ENCODE data around the gene ZFP36L2. TPM values are rescaled to one million over a fixed set of nuclear protein-coding genes. Genes with fewer than 3 reads are reported as not detected.

The ZFP36L2 gene
- total and polyA plus RNA-seq, 9 of the 15 experiments (the other 6 are each of a cell fraction or from before 2014, with no cell fraction given): 4.1 to 60.6 (median 20.3) TPM

- 88% methylated on average over 16 of the region's 16 CpGs for whole genome bisulfite sequencing (ENCODE audit: insufficient coverage, low coverage, missing lambda C conversion rate)
- intact Hi-C loops (cut with micrococcal nuclease): no loop called here
- no peak overlapping the region for H3K4me2 ChIP-seq (ENCODE audit: insufficient read depth, low read length)
- no peak for TF ChIP-seq ZNF224 (CRISPR knock-in tag; IDR thresholded peaks at IDR 0.05)
- 0 out of 2 replicates have a peak, but pooled peaks have one; percentile 52 for TF ChIP-seq ESRRA (IDR thresholded peaks at IDR 0.05; ENCODE audit: borderline replicate concordance, low read depth)
- no peak for TF ChIP-seq RBBP5 (IDR thresholded peaks at IDR 0.05; ENCODE audit: borderline replicate concordance, insufficient read depth, low read length, poor library complexity, severe bottlenecking)
- no peak for TF ChIP-seq ZBTB43 (CRISPR knock-in tag; IDR thresholded peaks at IDR 0.05)
- TF ChIP-seq HDGF (IDR thresholded peaks at IDR 0.05): no peak
- TF ChIP-seq PRDM10 (IDR thresholded peaks at IDR 0.05; ENCODE audit: partially characterized antibody): peak; percentile 53
- TF ChIP-seq ZNF282 (CRISPR knock-in tag; IDR thresholded peaks at IDR 0.05): 0 out of 2 replicates have a peak, but pooled peaks have one; percentile 38
- no peak for TF ChIP-seq ARHGAP35 (IDR thresholded peaks at IDR 0.05; ENCODE audit: partially characterized antibody)
- no peak for TF ChIP-seq THRB (CRISPR knock-in tag; conservative IDR thresholded peaks at IDR 0.05)
- TF ChIP-seq ZNF655 (CRISPR knock-in tag; IDR thresholded peaks at IDR 0.05): no peak
- TF ChIP-seq POLR3A (IDR thresholded peaks at IDR 0.05; ENCODE audit: borderline replicate concordance, extremely low read depth, insufficient read depth, insufficient read length): no peak
- TF ChIP-seq TAF1 (IDR thresholded peaks at IDR 0.05; ENCODE audit: control insufficient read depth, extremely low read depth, insufficient read depth, low read length, severe bottlenecking): no peak
- TF ChIP-seq KLF10 (CRISPR knock-in tag; IDR thresholded peaks at IDR 0.05): no peak
Observed at GRCh38 chr2:43188561-43189386, 37.6 kb downstream of the ZFP36L2 start.

More at GRCh38 chr2:43188561-43189386, 37.6 kb downstream of the ZFP36L2 start:
- H3K79me2 ChIP-seq (ENCODE audit: control insufficient read depth, insufficient read depth, low read length): no peaks in the 10 kb centered on the region
- no peaks in the 10 kb centered on the region for H3K9me1 ChIP-seq (ENCODE audit: control insufficient read depth, insufficient read depth, low read length)
- H2AFZ ChIP-seq (ENCODE audit: low read depth, low read length): no peak overlapping the region
- no TSS peak for BruUV-seq (replicated peaks)
- POLR2A ChIA-PET: interaction anchor here (0.6 to 2.0 kb wide), 3 partner anchors 8 to 38 kb away, joined by 3 to 6 read pairs (median 3); no protein-coding TSS in a partner anchor
- H3K27ac ChIP-seq (ENCODE audit: extremely low read depth, low read depth, low read length): no peak overlapping the region; the same call in 2 of the 3 replicates
- H3K4me3 ChIP-seq: no peak overlapping the region
- no peaks in the 10 kb centered on the region for H3K36me3 ChIP-seq (ENCODE audit: control insufficient read depth, insufficient read depth, low read length)
- H4K20me1 ChIP-seq (replicated peaks; ENCODE audit: control insufficient read depth, insufficient read depth, low read length): no peaks in the 10 kb centered on the region
- peak overlapping the region in 1 of 2 experiments; percentile 56; a peak in 2 of 4 replicates for H3K9ac ChIP-seq (ENCODE audit: insufficient read depth in 1 of 2, low read depth in 2 of 2, low read length in 2 of 2)
- CTCF ChIA-PET (ENCODE audit: low intra/inter-chr PET ratio): no interaction called here
- H3K27me3 ChIP-seq (ENCODE audit: control insufficient read depth in 2 of 2, insufficient read depth in 2 of 2, low read length in 2 of 2): no peaks in the 10 kb centered on the region
- DNase-seq (ENCODE audit: extremely low read depth in 1 of 4, low spot score in 3 of 4): no peak
- H3K4me1 ChIP-seq (replicated peaks in 1 of 2; ENCODE audit: control insufficient read depth in 2 of 2, insufficient read depth in 2 of 2, low read length in 2 of 2): peaks cover 73% of the 10 kb centered on the region in 2 experiments
- in situ Hi-C loops (cut with MboI): no loop called here
- no peak for ATAC-seq
- FAIRE-seq: no peak
- H3K9me3 ChIP-seq (replicated peaks; ENCODE audit: control insufficient read depth, insufficient read depth, low read depth, low read length): no peaks in the 10 kb centered on the region

Data from K562 (cell line).